Hematopoietic multipotent progenitor cell treated with erythropoietin and hydrocortisone succinate and interleukin-3 and kit ligand, for 6 days (in vitro differentiated cells): ENCODE data around the gene PTCD1.

ENCODE experiments used
- DNase-seq: peaks from one replicate; pipeline ENCODE4 v3.0.0-alpha.2; 2015

The PTCD1 gene

GRCh38 chr7:99408379-99409191 is 30.0 kb downstream of the PTCD1 start, which contains the start of the genes BUD31 and PDAP1:
BUD31 (plus strand) TSS chr7:99408969; CDS start chr7:99411093, 2,124 bp downstream.
PDAP1 (minus strand) TSS chr7:99408597; CDS start chr7:99408548, 49 bp downstream.
- DNase-seq, result peak; percentile 96

DNA sequence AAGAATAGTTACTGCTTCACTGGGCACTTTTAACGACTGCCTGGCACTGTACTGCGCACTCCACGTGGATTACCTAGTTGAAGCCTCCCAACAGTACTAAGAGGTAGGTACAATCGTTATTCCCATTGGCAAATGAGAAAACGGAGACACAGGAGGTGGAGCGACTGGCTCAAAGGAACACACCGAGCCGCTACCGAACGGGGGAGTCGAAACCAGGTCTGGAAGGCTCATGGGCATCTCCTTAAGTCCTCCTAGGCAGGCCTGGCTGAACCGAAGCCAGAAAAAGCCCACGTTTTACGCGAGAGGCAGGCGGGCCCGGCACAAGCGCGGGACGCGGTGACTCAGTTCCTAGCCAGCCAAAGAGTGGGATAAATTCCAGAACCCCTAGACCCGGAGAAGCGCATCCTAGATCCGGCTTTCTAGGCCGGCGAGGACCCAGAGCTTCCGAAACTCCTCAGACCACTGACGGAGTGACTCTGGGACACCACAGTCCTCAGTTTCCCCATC is 30.7 kb downstream of the PTCD1 start:
- DNase-seq, result peak; percentile 70

DNA sequence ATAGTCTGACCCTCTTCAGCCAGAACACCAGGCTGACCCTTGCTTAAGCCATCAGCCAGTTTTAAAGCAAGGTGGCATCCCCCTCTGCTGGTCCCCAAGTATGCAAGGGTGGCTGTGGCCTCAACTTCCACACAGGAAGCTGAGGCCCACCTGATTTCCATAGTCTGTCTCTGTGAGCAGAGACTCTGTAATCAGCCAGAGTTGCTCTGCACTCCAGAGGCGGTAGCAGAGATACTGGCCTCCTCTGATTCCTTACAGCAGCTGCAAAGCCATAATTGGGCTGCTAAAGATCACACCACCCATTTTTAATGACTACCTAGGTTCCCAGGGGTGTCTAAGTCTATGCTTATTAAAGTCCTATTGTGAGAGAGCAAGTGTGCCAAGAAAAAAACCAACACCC is 32.0 kb downstream of the PTCD1 start:
- DNase-seq, result peak; percentile 61

GRCh38 chr7:99404977-99405320 is 33.6 kb downstream of the PTCD1 start:
- no peak for DNase-seq

DNA sequence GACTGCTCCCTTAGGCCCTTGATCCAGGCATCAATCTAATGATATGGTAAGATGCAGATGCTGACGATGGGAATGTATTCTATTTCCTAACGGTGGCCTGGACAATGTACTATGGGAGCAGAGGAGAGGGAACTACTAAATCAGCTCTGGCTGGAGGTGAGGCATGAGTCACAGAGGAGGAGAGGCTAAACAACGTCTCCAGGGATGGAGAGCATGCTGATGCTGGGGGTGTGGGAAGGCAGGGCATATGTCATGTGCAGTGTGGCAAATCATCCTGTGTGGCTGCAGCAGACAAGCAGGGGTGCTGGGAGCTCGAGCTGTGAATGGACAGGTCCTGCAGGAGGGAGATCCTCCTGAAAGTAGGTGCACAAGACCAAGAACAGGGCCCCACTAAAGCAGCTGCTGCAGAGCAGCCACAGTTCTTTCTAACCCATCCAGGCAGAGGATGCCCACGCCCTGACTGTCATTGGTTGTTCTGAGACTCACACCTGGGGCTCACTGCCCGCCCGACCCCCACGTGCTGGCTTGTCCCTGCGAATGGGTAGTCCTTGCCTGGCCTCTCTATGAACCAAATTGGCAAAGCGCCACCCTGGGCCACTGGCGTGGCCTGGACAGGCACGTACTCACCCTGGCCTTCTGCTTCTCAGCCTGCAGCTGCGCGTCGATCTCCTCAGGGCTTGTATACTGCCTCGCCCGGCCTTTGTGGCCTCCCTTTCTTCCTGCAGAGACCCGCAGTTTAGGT is 34.2 kb downstream of the PTCD1 start:
- DNase-seq, result no peak

DNA sequence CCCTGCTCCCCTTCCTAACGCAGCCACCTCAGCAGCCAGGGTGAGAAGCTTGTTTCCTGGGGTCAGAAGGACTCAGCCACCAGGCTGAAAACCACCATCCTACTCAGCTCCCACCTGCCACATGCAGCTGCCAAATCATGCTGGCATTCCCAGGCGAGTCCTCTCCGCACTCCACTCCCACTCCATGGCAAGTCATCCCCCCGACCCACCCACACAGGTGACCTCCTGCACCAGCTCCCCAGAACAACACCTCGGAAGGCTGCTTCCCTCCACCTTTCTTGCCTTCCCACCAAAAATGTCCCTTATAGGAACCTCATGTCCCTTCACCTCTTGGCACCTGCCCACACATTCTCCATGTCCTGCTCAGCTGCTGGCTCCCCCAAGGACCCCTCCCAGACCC is 34.8 kb downstream of the PTCD1 start:
- no peak for DNase-seq

GRCh38 chr7:99402854-99403253 is 35.7 kb downstream of the PTCD1 start:
- DNase-seq, result no peak

DNA sequence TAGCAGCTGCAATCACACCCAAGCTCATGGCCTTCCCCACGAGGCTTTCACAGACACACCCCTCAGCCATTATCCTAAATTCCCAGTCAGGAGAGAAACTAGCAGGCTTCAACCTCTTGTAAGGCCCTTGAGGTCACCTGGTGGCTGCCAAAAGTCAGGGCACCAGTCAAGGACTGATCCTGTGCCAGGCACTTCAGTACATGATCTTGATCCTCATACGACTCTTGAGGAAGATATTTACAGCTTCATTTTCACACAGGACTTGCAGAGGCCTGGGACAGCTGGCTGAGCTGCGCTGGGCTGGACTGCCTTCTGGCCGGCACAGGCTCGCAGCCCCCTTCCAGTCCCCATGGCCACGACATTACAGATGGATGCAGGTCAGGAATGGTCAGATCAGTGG is 39.0 kb downstream of the PTCD1 start:
- no peak for DNase-seq

GRCh38 chr7:99398891-99399445 is 39.6 kb downstream of the PTCD1 start:
- DNase-seq, result no peak

DNA sequence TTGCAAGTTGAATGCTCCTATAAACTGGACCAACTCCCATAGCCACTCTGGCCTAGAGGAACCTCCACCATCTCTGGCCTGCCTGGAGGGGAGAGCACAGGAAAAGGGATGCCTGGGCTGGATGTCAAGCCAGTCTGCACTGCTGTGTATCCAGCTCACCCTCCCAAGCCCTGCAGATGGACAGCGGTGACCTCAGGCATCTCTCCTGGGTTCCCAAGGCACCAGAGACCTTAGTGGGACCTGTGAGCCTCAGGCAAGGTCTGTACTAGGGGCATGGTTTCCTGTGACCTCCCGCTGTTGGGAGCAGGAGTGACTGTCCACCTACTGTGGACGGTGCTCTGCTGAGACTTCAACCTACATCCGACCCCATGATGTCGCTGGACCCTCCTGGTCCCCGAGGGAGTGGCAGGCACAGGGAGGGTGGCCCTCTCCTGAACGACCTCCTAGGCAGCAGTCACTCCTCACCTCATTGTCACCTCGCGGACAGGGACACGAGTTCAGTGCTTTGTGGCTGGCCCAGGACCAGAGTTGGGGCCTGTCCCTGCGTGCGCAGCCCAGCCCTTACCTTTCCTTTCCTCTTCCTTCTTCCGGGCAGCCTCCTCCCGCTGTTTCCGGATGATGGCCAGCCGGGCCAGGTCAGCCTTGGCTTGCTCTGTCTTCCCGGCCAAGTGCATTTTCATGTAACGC is 41.2 kb downstream of the PTCD1 start:
- no peak for DNase-seq

GRCh38 chr7:99396418-99397296 is 41.9 kb downstream of the PTCD1 start:
- no peak for DNase-seq

- DNase-seq, result no peak
Observed at GRCh38 chr7:99395616-99396327, 42.8 kb downstream of the PTCD1 start.

DNA sequence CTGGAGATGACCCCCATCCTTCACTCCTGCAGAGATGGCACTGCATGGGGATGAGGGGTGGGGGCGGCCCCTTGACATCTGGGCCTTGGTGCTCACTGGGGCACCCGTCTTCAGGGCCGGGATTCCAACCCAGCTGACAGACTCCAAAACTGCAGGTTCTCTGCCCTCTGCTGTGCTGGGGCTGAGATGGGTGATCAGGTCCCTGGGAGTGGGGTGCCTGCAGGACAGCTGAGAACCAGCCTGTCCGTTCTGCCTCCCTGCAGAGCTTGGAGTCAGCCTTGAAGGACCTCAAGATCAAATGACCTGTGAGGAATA is 44.5 kb downstream of the PTCD1 start:
- no peak for DNase-seq

DNA sequence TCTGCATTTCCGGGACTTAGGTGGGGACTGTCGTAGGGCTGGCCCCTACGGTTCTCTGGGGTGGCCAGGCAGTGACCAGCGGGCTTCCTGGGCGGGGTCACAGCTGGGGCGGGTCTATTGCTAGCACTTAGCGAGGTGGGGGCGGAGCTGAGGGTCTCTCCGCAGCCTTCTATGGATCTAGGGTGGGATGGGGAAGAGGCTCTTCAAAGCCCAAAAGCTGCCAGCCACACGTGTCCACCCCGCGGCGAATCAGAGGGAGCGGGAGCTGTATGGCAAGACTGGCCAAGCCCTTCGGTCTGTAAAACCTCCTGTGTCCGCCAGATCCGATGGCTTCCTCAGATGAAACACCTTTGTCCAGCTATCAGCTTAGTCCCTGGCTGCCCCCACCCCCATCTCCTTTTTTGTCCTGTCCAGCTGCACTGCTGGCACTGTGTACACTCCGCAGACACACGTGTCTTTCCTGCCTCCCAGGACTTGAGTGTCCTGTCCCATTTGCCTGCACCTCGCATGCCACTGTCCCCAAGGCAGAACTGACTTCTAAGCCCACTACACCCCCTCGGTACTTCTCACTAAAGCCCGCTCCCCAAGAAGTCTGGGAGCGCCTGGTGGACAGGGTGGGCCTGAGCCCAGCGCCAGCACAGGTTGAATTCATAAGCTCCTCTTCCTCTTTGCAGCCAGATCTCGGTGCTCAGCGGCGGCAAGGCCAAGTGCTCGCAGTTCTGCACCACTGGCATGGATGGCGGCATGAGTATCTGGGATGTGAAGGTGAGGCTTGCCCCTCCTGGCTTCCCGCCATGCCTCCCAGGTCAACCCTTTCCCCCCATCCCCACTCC is 45.0 kb downstream of the PTCD1 start:
- no peak for DNase-seq

- DNase-seq, result peak; percentile 93
Observed at GRCh38 chr7:99392659-99393354, 45.8 kb downstream of the PTCD1 start.

DNA sequence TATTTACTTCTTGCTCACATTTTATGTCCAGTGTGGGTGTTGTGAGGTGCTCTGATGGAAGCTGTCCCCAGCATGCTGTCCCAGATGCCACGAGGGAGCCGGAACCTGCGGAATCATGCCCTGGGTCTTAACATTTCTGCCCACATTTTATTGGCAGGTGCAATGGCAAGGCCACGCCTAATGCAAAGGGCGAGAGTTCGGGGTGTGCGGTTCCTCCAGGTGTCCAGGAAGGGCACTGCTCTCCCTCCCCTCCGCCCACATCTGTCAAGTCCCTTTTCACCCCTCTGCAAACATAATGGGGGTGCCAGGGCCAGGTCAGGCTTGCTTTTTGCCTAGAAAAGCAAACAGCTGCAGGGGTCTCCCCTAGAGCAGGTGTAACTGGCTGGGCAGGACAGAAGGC is 46.6 kb downstream of the PTCD1 start:
- DNase-seq, result no peak

DNA sequence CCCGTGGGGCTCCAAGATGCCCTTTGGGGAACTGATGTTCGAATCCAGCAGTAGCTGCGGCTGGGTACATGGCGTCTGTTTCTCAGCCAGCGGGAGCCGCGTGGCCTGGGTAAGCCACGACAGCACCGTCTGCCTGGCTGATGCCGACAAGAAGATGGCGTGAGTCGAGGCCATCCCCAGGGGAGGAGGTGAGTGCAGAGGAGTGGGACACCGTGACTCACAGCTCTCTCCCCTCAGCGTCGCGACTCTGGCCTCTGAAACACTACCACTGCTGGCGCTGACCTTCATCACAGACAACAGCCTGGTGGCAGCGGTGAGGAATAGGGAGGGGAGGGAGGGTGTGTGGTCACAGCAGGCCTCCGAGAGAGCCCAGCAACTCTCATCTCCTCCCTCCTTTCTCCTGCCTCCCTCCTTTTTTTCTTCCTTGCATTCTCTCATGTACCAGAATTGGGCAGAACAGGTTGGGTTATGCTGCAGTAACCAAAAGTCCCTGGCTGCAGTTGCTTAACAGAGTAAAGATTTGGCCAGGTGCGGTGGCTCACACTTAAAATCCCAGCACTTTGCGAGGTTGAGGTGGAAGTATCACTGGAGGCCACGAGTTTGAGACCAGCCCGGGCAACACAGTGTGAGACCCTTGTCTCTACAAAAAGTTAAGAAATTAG is 47.5 kb downstream of the PTCD1 start:
- DNase-seq, result no peak

DNA sequence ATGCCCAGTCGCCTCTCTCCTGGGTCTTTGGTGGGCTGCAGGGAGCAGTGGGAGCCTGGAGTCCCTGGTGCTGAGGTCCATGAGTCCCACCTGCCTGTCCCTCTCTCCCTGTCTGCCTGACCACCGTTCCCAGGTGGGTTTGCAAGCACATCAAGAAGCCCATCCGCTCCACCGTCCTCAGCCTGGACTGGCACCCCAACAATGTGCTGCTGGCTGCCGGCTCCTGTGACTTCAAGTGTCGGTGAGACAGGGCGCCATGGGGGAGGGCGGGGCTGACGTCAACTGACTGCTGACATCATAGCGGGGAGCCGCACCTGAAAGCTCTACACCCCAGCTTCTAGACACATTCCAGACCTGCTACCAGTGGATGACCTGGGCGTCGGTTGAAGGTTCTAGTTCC is 48.8 kb downstream of the PTCD1 start:
- no peak for DNase-seq

DNA sequence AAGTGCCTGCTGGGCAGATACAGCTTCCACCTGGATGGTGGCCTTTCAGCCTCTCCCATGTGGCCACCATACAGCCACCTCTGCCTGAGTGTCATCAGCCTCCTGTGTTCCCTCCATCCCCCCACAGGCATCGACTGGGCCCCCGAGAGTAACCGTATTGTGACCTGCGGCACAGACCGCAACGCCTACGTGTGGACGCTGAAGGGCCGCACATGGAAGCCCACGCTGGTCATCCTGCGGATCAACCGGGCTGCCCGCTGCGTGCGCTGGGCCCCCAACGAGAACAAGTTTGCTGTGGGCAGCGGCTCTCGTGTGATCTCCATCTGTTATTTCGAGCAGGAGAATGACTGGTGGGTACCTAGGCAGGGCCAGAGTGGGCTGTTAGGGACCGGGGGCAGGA is 50.7 kb downstream of the PTCD1 start:
- DNase-seq, result no peak
